ENCODE results near the gene CSTA. TPM values are rescaled to one million over a fixed set of nuclear protein-coding genes. Genes with fewer than 3 reads are reported as not detected.

CSTA gene
- total and polyA plus RNA-seq, 10 donors, result 6.4 to 46.1 (median 16.4) TPM

GRCh38 chr3:122294359-122294758 is 30.7 kb upstream of the CSTA start:
- peak overlapping the region in 3 of 8 donors; percentile 51 to 73 (median 55) for H3K27ac ChIP-seq
- WGBS, 5 donors, result 66 to 82% (median 74%) methylated on average over 6 of the region's 6 CpGs
- H3K4me3 ChIP-seq, result no peak overlapping the region
- TF ChIP-seq POLR2A (IDR thresholded peaks at IDR 0.05) (no peak), POLR2AphosphoS5 (IDR thresholded peaks at IDR 0.05) (no peak)
- TF ChIP-seq, protein P1, sequence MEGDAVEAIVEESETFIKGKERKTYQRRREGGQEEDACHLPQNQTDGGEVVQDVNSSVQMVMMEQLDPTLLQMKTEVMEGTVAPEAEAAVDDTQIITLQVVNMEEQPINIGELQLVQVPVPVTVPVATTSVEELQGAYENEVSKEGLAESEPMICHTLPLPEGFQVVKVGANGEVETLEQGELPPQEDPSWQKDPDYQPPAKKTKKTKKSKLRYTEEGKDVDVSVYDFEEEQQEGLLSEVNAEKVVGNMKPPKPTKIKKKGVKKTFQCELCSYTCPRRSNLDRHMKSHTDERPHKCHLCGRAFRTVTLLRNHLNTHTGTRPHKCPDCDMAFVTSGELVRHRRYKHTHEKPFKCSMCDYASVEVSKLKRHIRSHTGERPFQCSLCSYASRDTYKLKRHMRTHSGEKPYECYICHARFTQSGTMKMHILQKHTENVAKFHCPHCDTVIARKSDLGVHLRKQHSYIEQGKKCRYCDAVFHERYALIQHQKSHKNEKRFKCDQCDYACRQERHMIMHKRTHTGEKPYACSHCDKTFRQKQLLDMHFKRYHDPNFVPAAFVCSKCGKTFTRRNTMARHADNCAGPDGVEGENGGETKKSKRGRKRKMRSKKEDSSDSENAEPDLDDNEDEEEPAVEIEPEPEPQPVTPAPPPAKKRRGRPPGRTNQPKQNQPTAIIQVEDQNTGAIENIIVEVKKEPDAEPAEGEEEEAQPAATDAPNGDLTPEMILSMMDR (IDR thresholded peaks at IDR 0.05 in 8 of 11, conservative IDR thresholded peaks at IDR 0.05 in 3 of 11), result no peak
- H3K4me1 ChIP-seq, result peaks cover 0 to 28% (median 4%) of the 10 kb centered on the region in 6 donors
- no peaks in the 10 kb centered on the region for H3K36me3 ChIP-seq
- DNase-seq, result no peak
- intact Hi-C loops (cut with DNase I; ENCODE audit: low total_unique reads), result no loop called here
- no peaks in the 10 kb centered on the region for H3K9me3 ChIP-seq
- no peaks in the 10 kb centered on the region for H3K27me3 ChIP-seq (replicated peaks in 1 of 7)

DNA sequence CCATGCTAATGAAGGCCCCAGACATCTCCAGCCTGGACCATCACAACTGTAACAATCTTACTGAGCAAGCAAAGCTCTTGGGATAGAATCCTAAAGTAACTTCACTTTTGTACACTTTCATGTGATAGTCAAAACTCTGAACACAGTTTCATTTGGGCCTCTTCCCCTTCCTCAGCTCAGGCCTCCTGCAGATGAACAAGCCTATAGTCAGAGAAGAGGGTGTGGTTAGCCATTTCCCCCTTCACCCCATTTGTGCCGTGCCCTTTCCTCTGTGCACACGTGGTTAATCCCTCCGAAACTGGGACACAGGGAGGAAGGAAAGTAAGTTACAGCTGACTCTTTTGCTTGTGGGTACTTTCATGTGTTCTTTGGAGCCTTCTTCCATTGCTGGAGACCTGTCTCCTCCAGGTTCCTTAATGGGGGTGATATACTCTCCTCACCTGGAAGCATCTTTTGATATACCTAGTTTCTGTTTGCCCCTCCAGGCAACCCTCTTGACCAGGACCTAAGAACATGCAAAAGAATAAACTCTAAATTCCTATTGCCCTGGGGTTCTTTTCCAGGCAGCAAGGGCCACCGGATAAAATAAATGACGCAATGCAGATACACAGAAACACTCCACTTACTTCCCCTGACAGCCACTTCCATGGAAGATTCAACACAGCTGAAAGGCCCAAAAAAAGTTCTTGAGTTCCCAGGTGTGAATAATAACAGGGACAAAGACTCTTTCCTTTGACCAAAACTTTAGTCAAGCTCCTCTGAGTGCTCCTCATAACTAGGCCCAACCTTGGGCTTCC is 29.6 kb upstream of the CSTA start:
- H3K36me3 ChIP-seq, result no peaks in the 10 kb centered on the region
- H3K9me3 ChIP-seq, result peaks cover 0 to 7% (median 6%) of the 10 kb centered on the region in 8 donors
- H3K27ac ChIP-seq, result peak overlapping the region in 3 of 8 donors; percentile 51 to 73 (median 55)
- WGBS, 5 donors, result 33 to 54% (median 37%) methylated on average over 5 of the region's 5 CpGs
- TF ChIP-seq POLR2A (IDR thresholded peaks at IDR 0.05), result no peak
- H3K4me1 ChIP-seq, result peaks cover 0 to 28% (median 4%) of the 10 kb centered on the region in 6 donors
- no peak for DNase-seq
- intact Hi-C loops (cut with DNase I; ENCODE audit: low total_unique reads), result no loop called here
- H3K27me3 ChIP-seq (replicated peaks in 1 of 7), result no peaks in the 10 kb centered on the region
- H3K4me3 ChIP-seq, result no peak overlapping the region

GRCh38 chr3:122298239-122298638 is 26.8 kb upstream of the CSTA start:
- DNase-seq, result no peak
- no peak overlapping the region for H3K4me3 ChIP-seq
- H3K27me3 ChIP-seq (replicated peaks in 1 of 7), result no peaks in the 10 kb centered on the region
- H3K4me1 ChIP-seq, result peaks cover 0 to 28% (median 4%) of the 10 kb centered on the region in 6 donors
- no peaks in the 10 kb centered on the region for H3K36me3 ChIP-seq
- 19 to 56% (median 33%) methylated on average over 2 of the region's 2 CpGs for WGBS, 5 donors
- intact Hi-C loops (cut with DNase I; ENCODE audit: low total_unique reads), result no loop called here
- H3K9me3 ChIP-seq, result peaks cover 0 to 10% (median 6%) of the 10 kb centered on the region in 8 donors
- no peak overlapping the region for H3K27ac ChIP-seq
- no peak for TF ChIP-seq POLR2AphosphoS5 (IDR thresholded peaks at IDR 0.05)
- TF ChIP-seq, protein P1 (IDR thresholded peaks at IDR 0.05 in 8 of 11, conservative IDR thresholded peaks at IDR 0.05 in 3 of 11), result no peak
- no peak for TF ChIP-seq POLR2A (IDR thresholded peaks at IDR 0.05)

DNA sequence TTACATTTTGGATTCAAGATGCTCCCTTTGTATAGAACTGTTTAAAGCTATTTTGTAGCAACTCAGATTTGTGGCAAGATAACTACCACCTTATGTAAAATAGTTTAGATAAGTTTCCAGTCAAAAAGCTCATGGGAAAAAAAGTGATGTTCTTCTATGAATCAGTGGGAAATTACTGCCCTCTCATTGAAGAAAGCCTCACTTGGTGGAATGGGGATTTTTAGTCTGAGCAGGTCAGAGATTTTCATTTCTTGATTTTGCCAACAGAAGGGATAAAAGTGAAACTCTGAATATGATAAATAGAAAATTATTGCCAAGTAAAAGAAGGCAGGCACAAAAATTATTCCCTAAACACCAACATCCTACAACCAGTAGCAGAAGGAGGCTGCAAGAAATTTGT is 25.8 kb upstream of the CSTA start:
- peaks cover 0 to 10% (median 6%) of the 10 kb centered on the region in 8 donors for H3K9me3 ChIP-seq
- no peaks in the 10 kb centered on the region for H3K36me3 ChIP-seq
- peaks cover 0 to 26% (median 4%) of the 10 kb centered on the region in 6 donors for H3K4me1 ChIP-seq
- no peak overlapping the region for H3K27ac ChIP-seq
- no peak for DNase-seq
- H3K4me3 ChIP-seq, result no peak overlapping the region
- no peaks in the 10 kb centered on the region for H3K27me3 ChIP-seq (replicated peaks in 1 of 7)
- intact Hi-C loops (cut with DNase I; ENCODE audit: low total_unique reads), result no loop called here
- TF ChIP-seq POLR2AphosphoS5 (IDR thresholded peaks at IDR 0.05) (no peak), POLR2A (IDR thresholded peaks at IDR 0.05) (no peak)
- TF ChIP-seq, protein P1 (IDR thresholded peaks at IDR 0.05 in 8 of 11, conservative IDR thresholded peaks at IDR 0.05 in 3 of 11), result no peak

Data from spleen (tissue), 11 donors.